ENCODE results near the gene RAB11A. TPM values are rescaled to one million over a fixed set of nuclear protein-coding genes. Genes with fewer than 3 reads are reported as not detected.

RAB11A gene
- total and polyA plus RNA-seq, 7 donors, result 74.2 to 468 (median 112) TPM

DNA sequence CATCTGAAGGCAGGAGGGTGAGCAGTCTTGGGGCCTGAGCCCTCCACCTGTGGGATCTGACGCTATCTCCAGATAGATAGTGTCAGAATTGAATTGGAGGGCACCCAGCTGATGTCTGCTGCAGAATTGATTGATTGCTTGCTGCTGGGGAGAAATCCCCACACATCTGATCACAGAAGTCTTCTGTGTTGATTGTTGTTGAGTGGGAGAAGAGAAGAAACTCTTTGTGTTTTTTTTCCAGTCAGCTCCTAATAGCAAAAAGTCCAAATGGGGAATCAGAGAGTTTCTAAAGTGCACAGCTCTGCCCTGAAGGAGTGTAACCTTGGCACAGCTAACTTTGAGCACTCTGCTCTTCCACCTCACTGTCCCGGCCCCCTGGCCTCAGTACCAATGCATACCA is 66.1 kb downstream of the RAB11A start:
- Histone ChIP-seq H3K9me3 (no peaks in the 10 kb centered on the region), H3K4me3 (no peak overlapping the region), H3K4me1 (no peaks in the 10 kb centered on the region), H3K36me3 (no peaks in the 10 kb centered on the region), H3K27ac (no peak overlapping the region), H3K27me3 (no peaks in the 10 kb centered on the region)
- DNase-seq, result no peak
- TF ChIP-seq POLR2AphosphoS5 (IDR thresholded peaks at IDR 0.05) (no peak), EP300 (IDR thresholded peaks at IDR 0.05) (no peak), POLR2A (IDR thresholded peaks at IDR 0.05) (no peak)
- TF ChIP-seq, protein P1, sequence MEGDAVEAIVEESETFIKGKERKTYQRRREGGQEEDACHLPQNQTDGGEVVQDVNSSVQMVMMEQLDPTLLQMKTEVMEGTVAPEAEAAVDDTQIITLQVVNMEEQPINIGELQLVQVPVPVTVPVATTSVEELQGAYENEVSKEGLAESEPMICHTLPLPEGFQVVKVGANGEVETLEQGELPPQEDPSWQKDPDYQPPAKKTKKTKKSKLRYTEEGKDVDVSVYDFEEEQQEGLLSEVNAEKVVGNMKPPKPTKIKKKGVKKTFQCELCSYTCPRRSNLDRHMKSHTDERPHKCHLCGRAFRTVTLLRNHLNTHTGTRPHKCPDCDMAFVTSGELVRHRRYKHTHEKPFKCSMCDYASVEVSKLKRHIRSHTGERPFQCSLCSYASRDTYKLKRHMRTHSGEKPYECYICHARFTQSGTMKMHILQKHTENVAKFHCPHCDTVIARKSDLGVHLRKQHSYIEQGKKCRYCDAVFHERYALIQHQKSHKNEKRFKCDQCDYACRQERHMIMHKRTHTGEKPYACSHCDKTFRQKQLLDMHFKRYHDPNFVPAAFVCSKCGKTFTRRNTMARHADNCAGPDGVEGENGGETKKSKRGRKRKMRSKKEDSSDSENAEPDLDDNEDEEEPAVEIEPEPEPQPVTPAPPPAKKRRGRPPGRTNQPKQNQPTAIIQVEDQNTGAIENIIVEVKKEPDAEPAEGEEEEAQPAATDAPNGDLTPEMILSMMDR (IDR thresholded peaks at IDR 0.05), result no peak
- intact Hi-C loops (cut with DNase I), result no loop called here
- WGBS, 2 donors, result 82 to 86% methylated on average over 2 of the region's 2 CpGs

DNA sequence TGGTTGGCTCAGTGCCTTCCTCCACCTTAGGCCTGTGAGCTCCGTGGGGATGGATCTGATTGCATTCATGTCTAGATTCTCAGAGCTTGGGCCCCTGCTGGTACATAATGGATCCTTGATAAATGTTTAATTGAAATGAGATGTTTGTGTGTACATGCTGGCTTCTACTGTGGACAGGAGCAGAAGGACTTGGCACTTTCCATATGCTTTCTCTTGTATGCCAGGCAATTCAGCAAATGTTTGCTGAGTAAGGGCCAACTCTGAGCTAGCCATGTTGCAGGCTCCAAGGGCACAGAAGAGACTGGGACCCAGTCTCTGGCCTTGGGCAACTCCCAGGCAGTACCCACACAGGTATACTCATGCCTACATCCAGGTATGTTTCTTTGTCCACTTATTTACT is 67.0 kb downstream of the RAB11A start:
- Histone ChIP-seq H3K36me3 (no peaks in the 10 kb centered on the region), H3K4me3 (no peak overlapping the region), H3K27ac (no peak overlapping the region), H3K27me3 (no peaks in the 10 kb centered on the region), H3K9me3 (no peaks in the 10 kb centered on the region), H3K4me1 (no peaks in the 10 kb centered on the region)
- intact Hi-C loops (cut with DNase I), result no loop called here
- TF ChIP-seq, protein P1 (IDR thresholded peaks at IDR 0.05), result no peak
- TF ChIP-seq POLR2A (IDR thresholded peaks at IDR 0.05) (no peak), POLR2AphosphoS5 (IDR thresholded peaks at IDR 0.05) (no peak), EP300 (IDR thresholded peaks at IDR 0.05) (no peak)
- DNase-seq, result no peak
- WGBS, 2 donors, result 63 to 81% methylated on average over 1 of the region's 1 CpG

DNA sequence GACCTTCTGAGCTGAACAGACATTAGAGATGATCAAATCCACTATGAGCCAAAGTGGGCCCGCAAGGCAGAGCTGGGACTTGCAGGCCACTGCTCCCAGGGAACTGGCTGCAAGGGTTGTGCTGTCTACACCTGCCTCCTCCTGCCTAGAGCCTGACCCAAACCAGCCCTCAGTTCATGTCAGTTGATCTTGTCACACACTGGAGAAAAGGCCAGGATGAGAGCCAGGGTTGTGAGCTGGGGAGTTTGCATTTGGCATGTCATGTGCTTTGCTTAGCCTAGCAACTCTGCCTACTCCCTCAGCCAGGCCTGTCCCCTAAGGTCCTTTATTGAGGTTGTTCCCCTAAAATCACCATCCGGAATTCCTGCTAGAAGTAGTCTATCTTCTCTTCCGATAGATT is 67.8 kb downstream of the RAB11A start:
- intact Hi-C loops (cut with DNase I), result no loop called here
- 95 to 96% methylated on average over 3 of the region's 3 CpGs for WGBS, 2 donors

DNA sequence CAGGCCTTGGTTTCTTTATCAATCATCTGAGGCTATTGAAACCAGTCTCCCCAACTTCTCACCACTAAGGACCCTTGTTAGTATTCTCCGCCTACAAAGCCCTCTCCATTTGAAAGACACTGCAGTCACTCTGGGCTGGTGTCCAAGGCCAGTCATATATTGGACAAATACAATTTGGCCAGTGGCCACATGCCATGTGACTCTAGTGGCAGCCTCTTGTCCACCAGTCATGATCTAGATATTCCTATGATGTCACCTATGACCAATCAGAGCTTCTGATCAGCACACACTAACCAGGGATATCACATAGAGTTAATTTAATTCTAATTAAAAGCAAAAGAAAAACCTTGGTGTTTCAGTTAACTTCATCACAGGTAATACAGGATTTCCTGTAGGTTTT is 68.2 kb downstream of the RAB11A start:
- WGBS, 2 donors, result 95% methylated on average over 1 of the region's 1 CpG
- intact Hi-C loops (cut with DNase I), result no loop called here
- no peak for TF ChIP-seq EP300 (IDR thresholded peaks at IDR 0.05)
- TF ChIP-seq POLR2A (IDR thresholded peaks at IDR 0.05), result no peak
- no peak for TF ChIP-seq POLR2AphosphoS5 (IDR thresholded peaks at IDR 0.05)
- TF ChIP-seq, protein P1 (IDR thresholded peaks at IDR 0.05), result no peak

More for the DNA sequence above, 67.8 kb downstream of the RAB11A start:
- Histone ChIP-seq H3K27me3 (no peaks in the 10 kb centered on the region), H3K27ac (no peak overlapping the region), H3K9me3 (no peaks in the 10 kb centered on the region), H3K36me3 (no peaks in the 10 kb centered on the region), H3K4me1 (no peaks in the 10 kb centered on the region), H3K4me3 (no peak overlapping the region)
- no peak for DNase-seq
- no peak for TF ChIP-seq POLR2A (IDR thresholded peaks at IDR 0.05)
- no peak for TF ChIP-seq POLR2AphosphoS5 (IDR thresholded peaks at IDR 0.05)
- TF ChIP-seq, protein P1 (IDR thresholded peaks at IDR 0.05), result no peak
- TF ChIP-seq EP300 (IDR thresholded peaks at IDR 0.05), result no peak

DNA sequence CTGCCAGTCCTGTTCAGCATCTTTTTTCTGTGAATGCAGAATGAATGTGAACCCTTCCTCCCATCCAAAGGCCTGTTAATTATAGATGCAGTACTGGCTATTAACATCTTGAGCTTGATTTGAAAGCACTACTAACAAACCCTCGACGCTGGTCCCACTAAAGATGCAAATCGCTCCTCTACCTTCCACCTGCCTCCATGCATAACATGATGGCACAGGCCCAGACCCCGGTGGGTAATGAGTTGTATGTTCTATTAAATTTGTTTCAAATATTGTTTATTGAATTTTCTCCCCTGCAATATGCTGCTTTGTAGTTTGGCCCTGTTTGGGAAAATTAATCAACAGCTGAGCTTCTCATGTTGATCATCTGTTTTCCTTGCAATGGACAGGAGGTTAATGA is 69.3 kb downstream of the RAB11A start:
- intact Hi-C loops (cut with DNase I), result no loop called here
- Histone ChIP-seq H3K4me3 (no peak overlapping the region), H3K36me3 (no peaks in the 10 kb centered on the region), H3K27ac (no peak overlapping the region), H3K27me3 (no peaks in the 10 kb centered on the region), H3K4me1 (no peaks in the 10 kb centered on the region), H3K9me3 (no peaks in the 10 kb centered on the region)
- TF ChIP-seq EP300 (IDR thresholded peaks at IDR 0.05) (no peak), POLR2AphosphoS5 (IDR thresholded peaks at IDR 0.05) (no peak), POLR2A (IDR thresholded peaks at IDR 0.05) (no peak)
- TF ChIP-seq, protein P1 (IDR thresholded peaks at IDR 0.05), result no peak
- DNase-seq, result no peak
- 89 to 91% methylated on average over 4 of the region's 4 CpGs for WGBS, 2 donors

More for the DNA sequence above, 68.2 kb downstream of the RAB11A start:
- no peaks in the 10 kb centered on the region for H3K27me3 ChIP-seq
- DNase-seq, result no peak
- H3K9me3 ChIP-seq, result no peaks in the 10 kb centered on the region
- H3K27ac ChIP-seq, result no peak overlapping the region
- no peaks in the 10 kb centered on the region for H3K36me3 ChIP-seq
- no peak overlapping the region for H3K4me3 ChIP-seq
- H3K4me1 ChIP-seq, result no peaks in the 10 kb centered on the region
